AG04449 (cell line): ENCODE measurements around the gene SUSD6.

ENCODE experiments used
- CTCF ChIA-PET: fragments of 350-600 bp; formaldehyde crosslinking; extraction: SDS; loops from one replicate; lab custom pipeline; 2021; ENCODE audit warnings: antibody characterized with exemption; lab: Yijun Ruan, JAX
- POLR2A ChIA-PET: fragments of 400-600, 350-600 bp; formaldehyde crosslinking; extraction: SDS; loops from one replicate; lab custom pipeline; 2020; ENCODE audit warnings: antibody characterized with exemption, inconsistent platforms; lab: Yijun Ruan, JAX
- DNase-seq: peaks from one replicate; pipeline ENCODE4 v3.0.0-alpha.2; 2010; ENCODE audit warnings: low read depth, low spot score
- H3K4me3 ChIP-seq: 2 replicates; pipeline ENCODE4 v1.5.1; 2011; ENCODE audit warnings: low read depth, mild to moderate bottlenecking, control low read depth, low read length
- CTCF ChIP-seq: IDR thresholded peaks from one replicate; pipeline ENCODE4 v1.5.1; 2011; ENCODE audit warnings: mild to moderate bottlenecking, moderate library complexity, low read length, control low read depth, inconsistent platforms; ENCODE audit not compliant: insufficient read depth; ENCODE audit errors: missing control alignments

Gene SUSD6

GRCh38 chr14:69755296-69755695 is 143.9 kb downstream of the SUSD6 start:
- DNase-seq: no peak
- TF ChIP-seq CTCF: no peak
- POLR2A ChIA-PET: interaction anchor here (0.6 to 1.1 kb wide), 2 partner anchors 11 to 234 kb away, joined by 3 read pairs; partner anchors contain the start of gene SRSF5
- no peak overlapping the region for H3K4me3 ChIP-seq
- CTCF ChIA-PET: interaction anchor here (1.3 to 1.7 kb wide), 2 partner anchors 11 to 171 kb away, joined by 4 to 6 read pairs; partner anchors contain the start of gene SRSF5

GRCh38 chr14:69755784-69756183 is 144.4 kb downstream of the SUSD6 start:
- POLR2A ChIA-PET: interaction anchor here (1.1 kb wide), 1 partner anchor 11 kb away, joined by 3 read pairs; the partner anchor contains the start of gene SRSF5
- CTCF ChIA-PET: interaction anchor here (1.3 to 1.7 kb wide), 2 partner anchors 10 to 171 kb away, joined by 4 to 6 read pairs; partner anchors contain the start of gene SRSF5
- H3K4me3 ChIP-seq: no peak overlapping the region
- TF ChIP-seq CTCF: no peak
- DNase-seq: no peak

DNA sequence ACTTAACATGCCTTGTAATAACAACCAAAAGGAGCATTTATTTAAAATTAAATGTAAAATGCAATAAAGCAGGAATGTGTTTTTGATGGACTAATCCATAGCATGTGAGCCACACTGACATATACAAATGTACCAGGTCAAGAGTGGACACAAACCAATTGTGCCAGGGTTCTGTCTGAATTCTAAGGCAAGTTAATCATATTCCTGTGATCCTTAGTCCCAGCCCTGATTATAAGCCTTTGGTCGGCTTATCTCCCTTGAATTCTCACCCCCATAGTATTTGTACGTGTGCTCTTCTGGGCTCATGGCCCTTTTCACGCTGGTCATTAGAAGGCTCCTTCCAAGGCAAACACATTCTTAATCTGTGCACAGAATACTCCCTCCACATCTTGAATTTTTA is 144.9 kb downstream of the SUSD6 start:
- CTCF ChIA-PET: interaction anchor here (1.3 to 1.7 kb wide), 2 partner anchors 10 to 172 kb away, joined by 4 to 6 read pairs; partner anchors contain the start of gene SRSF5
- H3K4me3 ChIP-seq: no peak overlapping the region
- POLR2A ChIA-PET: no interaction called here
- no peak for TF ChIP-seq CTCF
- DNase-seq: no peak

GRCh38 chr14:69760810-69761209 is 149.4 kb downstream of the SUSD6 start:
- ChIA-PET POLR2A (no interaction called here), CTCF (interaction anchor here (2.2 kb wide), 1 partner anchor 176 kb away, joined by 7 read pairs; no protein-coding TSS in a partner anchor)
- DNase-seq: no peak
- TF ChIP-seq CTCF: no peak
- no peak overlapping the region for H3K4me3 ChIP-seq

GRCh38 chr14:69763761-69764510 is 152.5 kb downstream of the SUSD6 start:
- ChIA-PET POLR2A (no interaction called here), CTCF (interaction anchor here (0.5 kb wide), 1 partner anchor 160 kb away, joined by 3 read pairs; no protein-coding TSS in a partner anchor)
- DNase-seq: no peak
- no peak overlapping the region for H3K4me3 ChIP-seq
- TF ChIP-seq CTCF: no peak
